TTC549 (cell line): ENCODE results near the gene TACR1.

Source experiments
- FAIRE-seq: peaks from 2 replicates; lab custom pipeline; 2012; peaks lifted over from hg19 to GRCh38; lab: Jason Lieb, UNC

The TACR1 gene

GRCh38 chr2:75018162-75018561 lies 181.2 kb downstream of the TACR1 start:
- FAIRE-seq, result no peak

- FAIRE-seq, result no peak
Observed at GRCh38 chr2:75012080-75012479, 187.2 kb downstream of the TACR1 start.

- FAIRE-seq, result no peak
Observed at GRCh38 chr2:75010571-75010970, 188.7 kb downstream of the TACR1 start.

GRCh38 chr2:75007819-75008218 lies 191.5 kb downstream of the TACR1 start:
- no peak for FAIRE-seq

GRCh38 chr2:75007061-75007460 lies 192.3 kb downstream of the TACR1 start:
- FAIRE-seq, result no peak

GRCh38 chr2:75006041-75006440 lies 193.3 kb downstream of the TACR1 start:
- no peak for FAIRE-seq

- no peak for FAIRE-seq
Observed at GRCh38 chr2:75003773-75004172, 195.5 kb downstream of the TACR1 start.

- no peak for FAIRE-seq
Observed at GRCh38 chr2:75003276-75003675, 196.0 kb downstream of the TACR1 start.

GRCh38 chr2:75002007-75002406 lies 197.3 kb downstream of the TACR1 start:
- FAIRE-seq, result no peak

- FAIRE-seq, result no peak
Observed at GRCh38 chr2:74999468-74999867, 199.9 kb downstream of the TACR1 start.
